HL-60/S4 treated with phorbol 12-myristate 13-acetate at 8.2 ng/mL for 4 days and 3 days (cell line): ENCODE results near the gene OR51B4.
"Not testable (repeated sequence)": the region's sequence is repeated elsewhere in the genome, so short reads cannot be mapped to it uniquely, and the experiment has no call there.

Source experiments
- in situ Hi-C: fragments of 300-500 bp; cut with MboI; formaldehyde crosslinking; loops from 2 replicates; pipeline ENCODE4 v1.15.0; 2022; ENCODE audit warnings: low sequenced_read_pairs

OR51B4 gene

DNA sequence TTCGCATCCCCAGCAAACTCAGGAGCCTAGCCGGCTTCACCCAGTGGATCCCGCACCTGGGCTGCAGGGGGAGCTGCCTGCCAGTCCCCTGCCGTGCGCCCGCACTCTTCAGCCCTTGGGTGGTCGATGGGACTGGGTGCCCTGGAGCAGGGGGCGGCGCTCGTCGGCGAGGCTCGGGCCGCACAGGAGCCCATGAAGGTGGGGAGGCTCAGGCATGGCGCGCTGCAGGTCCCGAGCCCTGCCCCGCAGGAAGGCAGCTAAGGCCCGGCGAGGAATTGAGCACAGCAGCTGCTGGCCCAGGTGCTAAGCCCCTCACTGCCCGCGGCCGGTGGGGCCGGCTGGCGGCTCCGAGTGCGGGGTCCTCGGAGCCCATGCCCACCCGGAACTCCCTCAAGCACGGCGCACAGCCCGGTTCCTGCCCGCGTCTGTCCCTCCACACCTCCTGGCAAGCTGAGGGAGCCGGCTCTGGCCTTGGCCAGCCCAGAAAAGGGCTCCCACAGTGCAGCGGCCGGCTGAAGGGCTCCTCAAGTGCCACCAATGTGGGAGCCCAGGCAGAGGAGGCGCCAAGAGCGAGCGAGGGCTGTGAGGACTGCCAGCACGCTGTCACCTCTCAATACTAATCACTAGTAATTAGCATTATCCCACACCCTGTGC is 7.3 kb downstream of the OR51B4 start:
- in situ Hi-C loops: not testable (repeated sequence)

DNA sequence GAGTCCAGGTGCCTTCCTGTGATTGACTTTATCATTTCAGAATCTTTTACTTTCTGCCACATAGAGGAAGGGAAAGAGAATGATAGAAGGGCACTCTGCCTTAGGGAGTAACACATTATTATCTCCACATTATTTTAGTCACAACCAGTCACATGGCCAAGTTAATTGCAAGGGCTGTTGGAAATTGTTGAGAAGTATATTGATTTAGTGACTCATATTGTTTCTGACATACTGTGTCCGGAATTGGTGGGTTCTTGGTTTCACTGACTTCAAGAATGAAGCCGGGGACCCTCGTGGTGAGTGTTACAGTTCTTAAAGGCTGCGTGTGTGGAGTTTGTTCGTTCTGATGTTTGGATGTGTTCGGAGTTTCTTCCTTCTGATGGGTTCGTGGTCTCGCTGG is 8.7 kb downstream of the OR51B4 start:
- in situ Hi-C loops: no loop called here

DNA sequence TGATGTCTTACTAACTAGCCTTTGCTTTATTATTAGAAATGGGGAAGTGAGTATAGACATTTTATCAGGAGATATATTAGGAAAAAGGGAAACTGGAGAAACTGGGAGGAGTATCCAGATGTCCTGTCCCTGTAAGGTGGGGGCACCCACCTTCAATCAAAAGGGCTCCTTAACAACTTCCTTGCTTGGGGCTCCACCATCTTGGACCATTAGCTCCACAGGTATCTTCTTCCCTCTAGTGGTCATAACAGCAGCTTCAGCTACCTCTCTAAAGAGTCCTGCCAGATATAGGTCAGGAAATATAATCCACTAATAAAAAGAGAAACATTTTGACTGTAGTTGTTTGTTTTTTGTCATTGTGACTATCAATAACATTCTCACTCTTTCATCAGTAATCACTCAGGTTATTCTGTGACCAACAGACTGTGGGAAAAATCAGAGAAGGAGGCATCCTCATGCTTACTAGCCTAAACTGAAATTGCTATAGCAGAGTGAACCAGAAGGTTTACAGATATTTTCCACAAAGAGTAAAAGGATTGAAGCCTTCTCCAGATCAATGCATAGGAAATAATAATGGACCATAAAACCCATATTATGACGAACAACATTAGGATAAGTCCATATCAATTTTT is 10.4 kb downstream of the OR51B4 start:
- in situ Hi-C loops: no loop called here

DNA sequence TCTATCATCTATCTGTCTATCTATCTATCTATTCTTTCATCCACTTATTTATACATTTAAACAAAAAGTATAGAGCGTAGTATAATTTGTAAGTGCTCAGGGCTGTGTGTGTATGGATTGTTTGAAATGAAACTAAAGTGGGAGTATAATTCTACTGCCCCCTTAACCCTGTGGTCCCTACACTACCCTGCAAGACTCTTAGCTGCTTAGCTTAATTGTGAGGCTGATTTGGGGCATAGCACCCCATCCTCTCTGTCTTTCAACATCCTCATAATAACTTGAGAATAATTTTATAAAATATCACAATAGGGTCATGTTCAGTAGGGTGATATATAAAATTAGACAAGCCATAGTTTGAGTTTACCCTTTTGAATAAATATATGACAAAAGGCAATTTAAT is 11.6 kb downstream of the OR51B4 start:
- in situ Hi-C loops: no loop called here

DNA sequence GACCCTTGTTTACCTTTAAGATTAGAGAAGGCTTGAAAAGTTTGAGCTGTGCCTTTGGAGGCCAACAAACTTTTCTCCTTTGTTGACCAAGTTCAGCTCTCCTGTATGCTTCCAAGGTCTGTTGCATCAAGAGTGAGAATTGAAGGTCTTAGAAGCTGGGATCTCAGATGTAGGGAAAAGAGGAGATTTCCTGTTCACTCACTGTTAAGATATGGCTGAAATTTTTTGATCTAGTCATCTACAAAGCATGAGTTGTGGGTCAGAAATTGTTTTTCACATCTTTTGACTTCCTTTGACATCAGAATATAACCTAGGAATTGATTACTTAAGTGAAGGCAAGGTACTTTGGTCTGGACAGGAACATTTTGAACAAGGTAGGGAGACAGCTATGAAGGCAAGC is 12.1 kb downstream of the OR51B4 start:
- in situ Hi-C loops: no loop called here

DNA sequence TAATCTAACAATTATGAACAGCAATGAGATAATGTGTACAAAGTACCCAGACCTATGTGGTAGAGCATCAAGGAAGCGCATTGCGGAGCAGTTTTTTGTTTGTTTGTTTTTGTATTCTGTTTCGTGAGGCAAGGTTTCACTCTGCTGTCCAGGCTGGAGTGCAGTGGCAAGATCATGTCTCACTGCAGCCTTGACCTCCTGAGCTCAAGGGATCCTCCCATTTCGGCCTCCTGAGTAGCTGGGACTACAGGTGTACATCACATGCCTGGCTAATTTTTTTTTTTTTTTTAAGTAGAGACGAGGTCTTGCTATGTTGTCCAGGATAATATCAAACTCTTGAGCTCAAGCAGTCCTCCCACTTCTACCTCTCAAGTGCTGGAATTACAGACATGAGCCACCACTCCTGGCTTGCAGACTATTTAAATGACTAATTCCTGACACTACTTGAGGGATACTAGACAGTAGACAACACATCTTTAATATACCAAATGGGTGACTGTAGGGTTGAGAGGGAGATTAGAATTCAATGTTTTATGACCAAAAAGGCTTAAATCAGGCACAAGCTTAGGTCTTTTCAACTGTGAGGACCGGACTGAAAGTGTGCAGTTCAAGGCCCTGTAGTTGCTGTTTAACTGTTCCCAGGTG is 12.7 kb downstream of the OR51B4 start:
- in situ Hi-C loops: no loop called here

DNA sequence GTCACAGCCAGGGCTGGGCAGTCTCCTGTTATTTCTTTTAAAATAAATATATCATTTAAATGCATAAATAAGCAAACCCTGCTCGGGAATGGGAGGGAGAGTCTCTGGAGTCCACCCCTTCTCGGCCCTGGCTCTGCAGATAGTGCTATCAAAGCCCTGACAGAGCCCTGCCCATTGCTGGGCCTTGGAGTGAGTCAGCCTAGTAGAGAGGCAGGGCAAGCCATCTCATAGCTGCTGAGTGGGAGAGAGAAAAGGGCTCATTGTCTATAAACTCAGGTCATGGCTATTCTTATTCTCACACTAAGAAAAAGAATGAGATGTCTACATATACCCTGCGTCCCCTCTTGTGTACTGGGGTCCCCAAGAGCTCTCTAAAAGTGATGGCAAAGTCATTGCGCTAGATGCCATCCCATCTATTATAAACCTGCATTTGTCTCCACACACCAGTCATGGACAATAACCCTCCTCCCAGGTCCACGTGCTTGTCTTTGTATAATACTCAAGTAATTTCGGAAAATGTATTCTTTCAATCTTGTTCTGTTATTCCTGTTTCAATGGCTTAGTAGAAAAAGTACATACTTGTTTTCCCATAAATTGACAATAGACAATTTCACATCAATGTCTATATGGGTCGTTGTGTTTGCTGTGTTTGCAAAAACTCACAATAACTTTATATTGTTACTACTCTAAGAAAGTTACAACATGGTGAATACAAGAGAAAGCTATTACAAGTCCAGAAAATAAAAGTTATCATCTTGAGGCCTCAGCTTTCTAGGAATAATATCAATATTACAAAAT is 13.4 kb downstream of the OR51B4 start:
- in situ Hi-C loops: no loop called here

DNA sequence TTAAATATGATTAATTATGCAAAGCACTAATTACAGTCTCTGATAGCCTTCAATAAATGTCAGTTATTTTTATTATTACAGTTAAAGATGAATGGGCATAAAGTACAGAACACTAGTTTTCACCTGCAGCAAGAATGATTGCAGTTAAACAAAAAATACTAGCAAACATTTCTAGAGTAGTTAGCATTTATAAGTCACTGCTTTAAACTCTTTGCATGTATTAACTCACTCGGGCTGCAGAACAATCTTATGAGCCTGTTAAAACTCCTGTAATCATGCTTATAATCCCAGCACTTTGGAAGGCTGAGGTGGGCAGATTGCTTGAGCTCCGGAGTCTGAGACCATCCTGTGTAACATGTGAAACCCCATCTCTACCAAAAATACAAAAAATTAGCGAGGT is 14.8 kb downstream of the OR51B4 start:
- in situ Hi-C loops: no loop called here

DNA sequence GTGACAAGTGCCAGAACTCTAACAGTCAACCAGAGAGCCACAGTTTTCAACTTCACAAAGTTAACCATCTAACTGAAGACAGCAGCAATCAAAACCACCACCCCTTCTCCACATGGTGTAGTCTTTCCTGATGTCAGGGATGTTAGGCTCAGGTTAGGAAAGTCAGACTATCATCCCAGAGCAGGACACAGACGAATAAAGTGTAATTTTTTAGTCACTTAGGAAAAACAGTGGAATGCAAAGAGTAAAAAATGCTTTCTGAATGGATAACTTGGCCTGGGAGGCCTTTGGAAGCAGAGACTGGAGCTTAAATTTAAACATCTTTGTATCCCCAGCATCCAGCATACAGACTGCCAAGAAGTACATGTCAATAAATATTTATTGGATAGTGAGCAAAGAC is 15.4 kb downstream of the OR51B4 start:
- in situ Hi-C loops: no loop called here

DNA sequence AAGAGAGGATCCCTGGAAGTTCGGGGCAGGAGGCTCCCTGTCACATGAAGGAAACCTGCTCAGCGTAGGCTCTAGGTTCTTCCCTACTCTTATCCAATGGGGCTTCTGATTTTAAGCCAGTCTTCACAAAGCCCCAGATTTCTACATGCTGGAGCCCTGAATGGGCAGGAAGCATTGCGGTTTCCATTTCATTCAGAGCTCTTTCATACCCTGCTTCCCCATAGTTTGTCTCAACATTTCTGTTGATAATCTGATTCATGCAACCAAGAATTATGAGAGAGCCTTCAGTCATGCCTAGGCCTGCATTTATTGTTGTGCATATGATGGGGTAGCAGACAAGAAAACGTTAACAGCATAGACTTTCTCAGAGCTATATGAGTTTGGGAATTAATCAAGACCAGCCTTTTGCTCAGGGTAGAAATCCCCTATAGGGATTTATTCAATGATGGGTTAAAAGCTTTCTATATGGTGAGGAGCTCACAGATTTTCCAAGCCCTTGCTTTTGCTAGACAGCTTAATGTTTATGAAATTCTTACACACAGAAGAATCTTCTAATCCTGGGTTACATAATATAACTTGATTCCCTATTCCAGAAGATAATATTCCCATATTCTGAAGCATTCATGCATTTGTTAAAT is 15.9 kb downstream of the OR51B4 start:
- in situ Hi-C loops: no loop called here

DNA sequence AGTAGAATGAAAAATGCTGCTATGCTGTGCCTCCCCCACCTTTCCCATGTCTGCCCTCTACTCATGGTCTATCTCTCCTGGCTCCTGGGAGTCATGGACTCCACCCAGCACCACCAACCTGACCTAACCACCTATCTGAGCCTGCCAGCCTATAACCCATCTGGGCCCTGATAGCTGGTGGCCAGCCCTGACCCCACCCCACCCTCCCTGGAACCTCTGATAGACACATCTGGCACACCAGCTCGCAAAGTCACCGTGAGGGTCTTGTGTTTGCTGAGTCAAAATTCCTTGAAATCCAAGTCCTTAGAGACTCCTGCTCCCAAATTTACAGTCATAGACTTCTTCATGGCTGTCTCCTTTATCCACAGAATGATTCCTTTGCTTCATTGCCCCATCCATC is 17.1 kb downstream of the OR51B4 start:
- in situ Hi-C loops: no loop called here

DNA sequence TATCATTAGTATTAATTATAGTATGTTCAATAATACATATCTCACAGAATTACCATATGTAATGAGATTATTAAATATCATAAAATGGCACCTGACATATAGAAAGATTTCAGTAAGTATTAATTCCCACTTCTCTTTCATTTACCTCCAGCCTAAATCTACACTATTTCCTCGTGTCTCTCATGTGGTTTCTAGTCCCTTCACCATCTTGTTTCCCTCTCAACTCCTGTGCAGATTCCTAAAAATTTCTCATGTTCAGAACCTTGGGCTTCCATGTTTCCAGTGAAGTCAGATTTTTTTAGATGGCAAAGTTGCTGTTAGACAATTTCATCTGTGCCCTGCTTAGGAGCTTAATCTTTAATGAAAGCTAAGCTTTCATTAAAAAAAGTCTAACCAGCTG is 17.9 kb downstream of the OR51B4 start:
- in situ Hi-C loops: no loop called here

DNA sequence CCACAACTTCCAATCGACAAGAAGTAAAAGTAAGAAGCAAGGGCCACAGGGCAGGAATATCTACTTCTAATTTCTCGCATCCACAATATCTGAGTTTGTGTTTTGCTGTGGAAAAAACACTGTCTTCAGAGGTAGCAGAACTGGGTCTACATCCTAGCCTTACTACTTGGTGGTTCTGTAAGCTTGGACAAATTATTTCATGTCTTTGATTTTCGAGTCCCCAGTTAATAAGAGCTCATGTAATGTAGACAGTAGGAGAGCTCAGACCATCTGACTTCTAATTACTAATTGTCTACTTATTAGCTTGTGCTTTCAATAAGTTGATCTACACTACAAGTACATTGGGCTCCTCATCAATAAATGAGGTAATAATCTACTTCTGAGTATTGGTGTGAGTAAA is 18.7 kb downstream of the OR51B4 start:
- in situ Hi-C loops: no loop called here

DNA sequence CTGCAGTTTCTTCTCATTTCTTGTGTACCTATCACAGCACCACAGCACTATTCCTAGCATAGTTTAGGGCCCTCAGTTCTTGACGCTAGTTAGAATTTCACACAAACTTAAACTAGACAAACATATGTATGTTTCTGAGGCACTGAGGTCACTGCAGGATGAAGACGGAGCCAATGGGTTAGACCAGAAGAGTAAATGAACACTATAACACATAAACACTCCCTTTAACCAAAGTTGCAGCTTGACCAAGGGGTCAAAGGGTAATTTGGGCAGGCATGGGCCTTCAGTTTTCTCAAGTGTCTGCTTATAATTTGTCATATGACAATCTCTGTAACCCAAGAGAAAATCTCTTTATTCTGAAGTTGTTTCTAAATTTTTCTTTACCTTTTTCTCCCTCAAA is 19.1 kb downstream of the OR51B4 start:
- in situ Hi-C loops: no loop called here

DNA sequence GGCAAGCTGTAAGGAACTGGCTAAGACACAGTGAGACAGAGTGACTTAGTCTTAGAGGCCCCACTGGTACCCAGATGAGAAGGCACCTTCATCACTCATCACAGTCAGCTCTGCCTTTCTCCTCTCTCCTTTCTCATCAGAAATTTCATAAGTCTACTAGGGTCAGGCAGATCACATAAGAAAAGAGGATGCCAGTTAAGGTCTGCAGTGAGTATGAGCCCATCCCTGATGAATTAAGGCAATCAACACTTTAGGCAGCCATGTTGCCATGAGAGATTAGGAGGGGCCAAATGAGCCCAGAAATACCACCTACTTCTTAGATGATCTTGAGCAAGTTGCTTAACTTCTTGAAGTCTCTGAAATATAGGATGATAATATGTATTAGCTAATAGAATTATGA is 20.1 kb downstream of the OR51B4 start:
- in situ Hi-C loops: no loop called here

DNA sequence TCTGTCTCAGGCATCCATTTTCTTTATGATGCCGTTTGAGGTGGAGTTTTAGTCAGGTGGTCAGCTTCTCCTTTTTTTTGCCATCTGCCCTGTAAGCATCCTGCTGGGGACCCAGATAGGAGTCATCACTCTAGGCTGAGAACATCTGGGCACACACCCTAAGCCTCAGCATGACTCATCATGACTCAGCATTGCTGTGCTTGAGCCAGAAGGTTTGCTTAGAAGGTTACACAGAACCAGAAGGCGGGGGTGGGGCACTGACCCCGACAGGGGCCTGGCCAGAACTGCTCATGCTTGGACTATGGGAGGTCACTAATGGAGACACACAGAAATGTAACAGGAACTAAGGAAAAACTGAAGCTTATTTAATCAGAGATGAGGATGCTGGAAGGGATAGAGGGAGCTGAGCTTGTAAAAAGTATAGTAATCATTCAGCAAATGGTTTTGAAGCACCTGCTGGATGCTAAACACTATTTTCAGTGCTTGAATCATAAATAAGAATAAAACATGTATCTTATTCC is 21.1 kb downstream of the OR51B4 start:
- in situ Hi-C loops: no loop called here

DNA sequence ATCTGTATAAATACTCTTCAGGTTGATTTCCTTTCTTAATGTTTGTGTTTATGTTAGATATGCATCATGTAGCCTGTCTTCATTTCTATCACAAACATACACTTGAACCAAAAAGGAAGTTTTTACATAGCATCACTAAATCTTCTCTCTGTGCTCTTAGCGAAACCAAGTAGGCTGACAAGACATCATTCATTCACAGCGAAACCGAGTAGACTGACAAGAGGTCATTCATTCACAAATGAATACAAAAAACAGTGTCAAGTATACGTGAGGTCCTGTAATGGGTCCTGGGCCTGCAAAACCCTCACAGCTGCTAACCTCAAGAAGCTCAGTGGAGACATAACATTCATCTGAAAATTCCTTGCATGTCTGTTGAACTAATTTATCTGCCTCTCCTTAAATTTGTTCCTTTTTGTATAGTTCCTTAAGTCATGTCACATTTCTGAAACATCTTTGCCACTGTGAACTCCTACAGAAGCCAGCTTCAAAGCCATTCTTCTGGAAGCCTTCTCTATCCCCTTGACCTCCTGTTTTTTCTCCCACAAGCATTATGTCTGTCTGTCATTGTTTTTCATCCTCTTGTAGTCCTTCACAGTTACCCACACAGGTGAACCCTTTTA is 22.2 kb downstream of the OR51B4 start:
- in situ Hi-C loops: no loop called here

DNA sequence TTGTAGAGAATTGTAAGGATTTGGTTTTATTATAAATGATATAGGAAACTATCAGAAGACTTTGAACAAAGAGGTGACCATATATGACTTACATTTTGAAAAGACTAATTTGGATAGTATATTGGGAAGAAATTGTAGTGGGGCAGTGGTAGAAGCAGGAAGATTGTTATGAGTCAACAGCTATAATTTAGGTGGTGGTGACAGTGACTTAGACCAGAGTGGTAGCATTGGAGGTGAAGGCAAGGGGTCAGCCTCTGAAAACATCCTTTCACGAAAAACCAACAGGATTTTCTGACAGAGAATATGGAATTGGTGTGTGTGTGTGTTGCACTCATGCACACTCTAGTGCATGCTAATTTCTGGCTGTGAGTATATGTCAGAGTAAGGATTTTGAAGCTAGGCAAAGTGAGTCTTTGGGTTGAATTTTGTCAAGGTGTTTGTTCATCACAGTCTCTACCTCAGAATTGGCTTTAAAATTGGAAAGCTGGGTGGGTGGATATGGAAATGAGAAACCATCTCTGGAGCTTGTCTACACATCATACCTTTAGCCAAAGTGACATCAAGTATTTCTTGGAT is 23.9 kb downstream of the OR51B4 start:
- in situ Hi-C loops: no loop called here

DNA sequence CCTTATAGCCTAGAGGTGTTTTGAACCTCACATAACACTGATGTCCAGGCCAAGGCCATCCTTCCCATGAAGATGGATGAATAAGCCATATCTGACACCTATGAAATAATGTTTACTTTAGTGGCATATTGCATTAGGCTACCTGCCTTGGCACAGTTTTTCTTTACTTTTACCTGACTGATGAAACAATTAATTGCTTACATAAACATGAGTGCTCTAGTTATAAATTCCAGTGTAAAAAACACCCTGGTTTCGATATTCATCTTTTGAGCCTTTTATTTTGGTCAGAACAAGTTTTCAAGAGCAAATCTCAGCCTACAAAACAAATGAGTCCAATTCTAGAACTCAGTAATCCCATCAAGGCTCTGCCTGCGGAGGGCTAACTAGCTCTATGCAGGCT is 25.0 kb downstream of the OR51B4 start:
- in situ Hi-C loops: no loop called here

DNA sequence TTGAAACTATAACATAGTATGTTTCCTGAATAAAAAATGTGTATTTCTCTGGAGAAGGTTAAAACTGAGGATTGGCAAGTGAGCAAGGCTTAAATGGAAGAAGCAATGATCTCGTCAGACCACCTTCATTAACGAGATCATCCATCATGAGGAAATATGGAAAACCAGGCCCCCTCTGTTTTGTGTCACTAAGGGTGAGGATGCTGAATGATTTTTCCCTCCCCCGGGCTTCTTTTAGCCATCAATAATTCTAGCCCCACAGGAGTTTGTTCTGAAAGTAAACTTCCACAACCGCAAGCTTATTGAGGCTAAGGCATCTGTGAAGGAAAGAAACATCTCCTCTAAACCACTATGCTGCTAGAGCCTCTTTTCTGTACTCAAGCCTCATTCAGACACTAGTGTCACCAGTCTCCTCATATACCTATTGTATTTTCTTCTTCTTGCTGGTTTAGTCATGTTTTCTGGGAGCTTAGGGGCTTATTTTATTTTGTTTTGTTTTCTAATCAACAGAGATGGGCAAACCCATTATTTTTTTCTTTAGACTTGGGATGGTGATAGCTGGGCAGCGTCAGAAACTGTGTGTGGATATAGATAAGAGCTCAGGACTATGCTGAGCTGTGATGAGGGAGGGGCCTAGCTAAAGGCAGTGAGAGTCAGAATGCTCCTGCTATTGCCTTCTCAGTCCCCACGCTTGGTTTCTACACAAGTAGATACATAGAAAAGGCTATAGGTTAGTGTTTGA is 26.2 kb downstream of the OR51B4 start:
- in situ Hi-C loops: no loop called here
